HepG2 (cell line): Measurements from ENCODE around the gene ZNF20. TPM values are rescaled to one million over a fixed set of nuclear protein-coding genes. Genes with fewer than 3 reads are reported as not detected.

Source experiments
- ATAC-seq: fragments of 200-7000 bp; cut with Tn5 transposase; 3 replicates; pipeline ENCODE4 v1.9.1; 2020; ENCODE audit warnings: mild to moderate bottlenecking, moderate library complexity
- BruUV-seq: library from RNA; stranded (reverse); fragments of 400-500 nt; replicated peaks from 2 replicates; lab custom pipeline; 2021; lab: Mats Ljungman, UMichigan
- CTCF ChIA-PET: fragments of 300-600 bp; formaldehyde crosslinking; extraction: SDS; loops from one replicate; lab custom pipeline; 2021; ENCODE audit warnings: low total read pairs, inconsistent platforms, low intra/inter-chr PET ratio; lab: Yijun Ruan, JAX
- POLR2A ChIA-PET: fragments of 350-600 bp; sonication (Branson Sonifier 250); formaldehyde crosslinking; loops from one replicate; lab custom pipeline; 2020; ENCODE audit warnings: antibody characterized with exemption, inconsistent platforms; lab: Yijun Ruan, JAX
- DNase-seq: peaks from one replicate; pipeline ENCODE4 v3.0.0-alpha.2; 2015; ENCODE audit warnings: low spot score
- FAIRE-seq: peaks from 3 replicates; lab custom pipeline; 2011; peaks lifted over from hg19 to GRCh38; lab: Jason Lieb, UNC
- H2AFZ ChIP-seq: one replicate; pipeline ENCODE4 v1.6.1; 2011; ENCODE audit warnings: low read length, inconsistent platforms
- H3K27ac ChIP-seq: fragments of 300-600 bp; 3 replicates; pipeline ENCODE4 v1.8.0; 2011; ENCODE audit warnings: mixed run types, mild to moderate bottlenecking, mixed read lengths, low read length, inconsistent platforms; ENCODE audit not compliant: insufficient read depth; ENCODE audit errors: extremely low read length
- H3K27me3 ChIP-seq, 2 experiments: fragments of 200-600 bp in 1 of 2; 2 replicates in 1 of 2; 3 replicates in 1 of 2; pipeline versions ENCODE4 v1.6.0 to v1.8.0; 2011; ENCODE audit warnings: low read length in 2 of 2, mild to moderate bottlenecking in 2 of 2, moderate library complexity in 2 of 2, inconsistent platforms in 1 of 2; ENCODE audit not compliant: insufficient read depth in 2 of 2, control insufficient read depth in 1 of 2
- H3K36me3 ChIP-seq, 2 experiments: fragments of 200-600 bp in 1 of 2; replicated peaks in 1 of 2; 2 replicates in 1 of 2; 3 replicates in 1 of 2; pipeline versions ENCODE4 v1.5.1 to v1.8.0; 2011; ENCODE audit warnings: low read length in 2 of 2, inconsistent platforms in 1 of 2; ENCODE audit not compliant: insufficient read depth in 2 of 2, control insufficient read depth in 1 of 2
- H3K4me1 ChIP-seq: 2 replicates; pipeline ENCODE4 v1.5.1; 2012; ENCODE audit warnings: low read length, inconsistent platforms; ENCODE audit not compliant: insufficient read depth
- H3K4me2 ChIP-seq: 2 replicates; pipeline ENCODE4 v1.6.0; 2011; ENCODE audit warnings: low read depth, low read length, inconsistent platforms
- H3K4me3 ChIP-seq, 3 experiments: fragments of 200-600 bp in 1 of 3; sonication (generic), shearing (Covaris generic) in 1 of 3; replicated peaks in 1 of 3; 2 replicates each; pipeline ENCODE4 v1.5.1; 2011 to 2016; ENCODE audit warnings: low read length in 3 of 3, inconsistent platforms in 2 of 3, low read depth in 2 of 3, mild to moderate bottlenecking in 2 of 3, control low read depth in 1 of 3, mixed read lengths in 1 of 3; ENCODE audit not compliant: insufficient read depth in 1 of 3
- H3K79me2 ChIP-seq: one replicate; pipeline ENCODE4 v1.6.1; 2011; ENCODE audit warnings: low read length, inconsistent platforms; ENCODE audit not compliant: insufficient read depth
- H3K9ac ChIP-seq: 2 replicates; pipeline ENCODE4 v1.6.0; 2011; ENCODE audit warnings: mild to moderate bottlenecking, low read depth, low read length, inconsistent platforms; ENCODE audit not compliant: insufficient read depth
- H3K9me3 ChIP-seq: 2 replicates; pipeline ENCODE4 v1.5.1; 2012; ENCODE audit warnings: mild to moderate bottlenecking, low read length
- H4K20me1 ChIP-seq: 2 replicates; pipeline ENCODE4 v1.6.0; 2011; ENCODE audit warnings: inconsistent platforms, mild to moderate bottlenecking, low read length, moderate library complexity; ENCODE audit not compliant: insufficient read depth
- ARNT ChIP-seq: fragments of 450-650 bp; IDR thresholded peaks from 2 replicates; pipeline ENCODE4 v1.6.1; 2017
- FUBP1 ChIP-seq: sonication (generic); formaldehyde crosslinking; IDR thresholded peaks from 2 replicates; pipeline ENCODE4 v1.5.1; 2020; ENCODE audit warnings: missing genetic modification reagents, mild to moderate bottlenecking, borderline replicate concordance
- KAT7 ChIP-seq: IDR thresholded peaks from 2 replicates; pipeline ENCODE4 v1.6.1; 2018; ENCODE audit warnings: borderline replicate concordance, missing compliant biosample characterization
- MED1 ChIP-seq: sonication (generic); formaldehyde crosslinking; IDR thresholded peaks from 2 replicates; pipeline ENCODE4 v1.4.0; 2020; ENCODE audit warnings: missing genetic modification reagents
- THAP8 ChIP-seq: sonication (generic); formaldehyde crosslinking; IDR thresholded peaks from 2 replicates; pipeline ENCODE4 v1.5.1; 2020; ENCODE audit warnings: missing genetic modification reagents, mild to moderate bottlenecking, borderline replicate concordance
- ZBTB10 ChIP-seq: sonication (generic); formaldehyde crosslinking; IDR thresholded peaks from 2 replicates; pipeline ENCODE4 v1.4.0; 2020; ENCODE audit warnings: missing genetic modification reagents, borderline replicate concordance
- ZNF17 ChIP-seq: sonication (generic); formaldehyde crosslinking; IDR thresholded peaks from 2 replicates; pipeline ENCODE4 v1.5.0; 2020; ENCODE audit warnings: mild to moderate bottlenecking, missing genetic modification reagents
- ZNF768 ChIP-seq: sonication (generic); formaldehyde crosslinking; IDR thresholded peaks from 2 replicates; pipeline ENCODE4 v1.4.0; 2020; ENCODE audit warnings: missing genetic modification reagents
- WGBS: methylation state at CpG from one replicate; pipeline ENCODE4 v1.1.6; 2017; ENCODE audit warnings: low lambda C conversion rate; 5-methylcytosine and 5-hydroxymethylcytosine counted together
- in situ Hi-C: cut with HindIII; loops from 2 replicates; pipeline ENCODE4 v1.10.0; 2017; ENCODE audit warnings: low pct_unique_long_range_greater_than_20kb; ENCODE audit not compliant: extremely low pct_ligation_motif_present
- intact Hi-C: fragments of 100-400 bp; cut with micrococcal nuclease; formaldehyde crosslinking; loops from one replicate; pipeline ENCODE4 v1.10.0; 2022; ENCODE audit not compliant: unreplicated experiment
- polyA plus RNA-seq, 8 experiments: library from polyadenylated mRNA; depleted of rRNA in 3 of 8; stranded (reverse) in 7 of 8; unstranded in 1 of 8; fragments of >200 nt; fragmentation: Illumina TruSeq in 4 of 8; extraction: Trizol in 4 of 8; gene quantifications; 2 replicates each; pipeline versions ENCODE4 v1.2.1 to v1.2.3, GENCODE V29; 2011 to 2016; ENCODE audit warnings: low read depth in 4 of 8, missing spikeins in 1 of 8, mixed read lengths in 1 of 8; ENCODE audit not compliant: insufficient read depth in 1 of 8
- total RNA-seq, 5 experiments: library from RNA; depleted of rRNA; stranded (reverse); fragments of >200 nt; fragmentation: Illumina TruSeq; extraction: Trizol; gene quantifications; 2 replicates each; pipeline ENCODE4 v1.2.3, GENCODE V29; 2016; ENCODE audit warnings: low read depth in 1 of 5

ZNF20 gene
- total and polyA plus RNA-seq, 2 of the 13 experiments (the other 11 are each of a cell fraction or from before 2014, with no cell fraction given): 1.6 to 8.0 TPM

- peaks cover 5% of the 10 kb centered on the region; the same call in 1 of the 2 replicates for H3K4me1 ChIP-seq
- H3K27ac ChIP-seq: no peak overlapping the region
- no peaks in the 10 kb centered on the region; a peak in 1 of 5 replicates for H3K36me3 ChIP-seq
- POLR2A ChIA-PET: no interaction called here
- no peak overlapping the region for H2AFZ ChIP-seq
- no peak overlapping the region for H3K4me3 ChIP-seq
- FAIRE-seq (no peak), ATAC-seq (no peak), DNase-seq (no peak)
- H3K9ac ChIP-seq: no peak overlapping the region
- no peaks in the 10 kb centered on the region for H3K27me3 ChIP-seq
- intact Hi-C loops (no loop called here), in situ Hi-C loops (no loop called here)
- H3K4me2 ChIP-seq: no peak overlapping the region
- peaks cover under 1% of the 10 kb centered on the region for H3K79me2 ChIP-seq
- WGBS: 68% methylated on average over 9 of the region's 9 CpGs
- no TSS peak for BruUV-seq
- CTCF ChIA-PET: no interaction called here
- no peaks in the 10 kb centered on the region for H4K20me1 ChIP-seq
- TF ChIP-seq ZNF17 (CRISPR knock-in tag) (no peak), FUBP1 (CRISPR knock-in tag) (no peak), THAP8 (no peak), ZBTB10 (no peak), MED1 (CRISPR knock-in tag) (no peak), KAT7 (CRISPR knock-in tag) (no peak), ZNF768 (CRISPR knock-in tag) (no peak), ARNT (no peak)
- H3K9me3 ChIP-seq: no peaks in the 10 kb centered on the region
Observed at GRCh38 chr19:12098040-12098439, 42.1 kb downstream of the ZNF20 start.
